Motor neuron (in vitro differentiated cells): ENCODE results near the gene LCMT1. TPM values are rescaled to one million over a fixed set of nuclear protein-coding genes. Genes with fewer than 3 reads are reported as not detected.
"Not testable (repeated sequence)": the region's sequence is repeated elsewhere in the genome, so short reads cannot be mapped to it uniquely, and the experiment has no call there.

Source experiments
- ATAC-seq, 8 experiments: fragments of 200-7000 bp; cut with Tn5 transposase; replicated peaks in 6 of 8; 2 replicates each; pipeline ENCODE4 v1.8.0; 2021; ENCODE audit warnings: mild to moderate bottlenecking in 8 of 8, moderate library complexity in 8 of 8
- H3K27ac ChIP-seq, 2 donors: fragments of 250-450 bp; sonication (Bioruptor Pico); 2 replicates each; pipeline ENCODE4 v1.9.0; 2021; ENCODE audit warnings: antibody characterized with exemption in 2 of 2, mild to moderate bottlenecking in 2 of 2, moderate library complexity in 1 of 2
- H3K4me1 ChIP-seq, 2 donors: fragments of 250-450 bp; sonication (Bioruptor Pico); replicated peaks in 1 of 2; 2 replicates each; pipeline ENCODE4 v1.6.1; 2021; ENCODE audit warnings: antibody characterized with exemption in 2 of 2, mild to moderate bottlenecking in 2 of 2, moderate library complexity in 1 of 2
- H3K4me3 ChIP-seq, 5 donors: fragments of 250-450 bp; sonication (Bioruptor Pico); 2 replicates each; pipeline ENCODE4 v1.9.0; 2021; ENCODE audit warnings: antibody characterized with exemption in 5 of 5, mild to moderate bottlenecking in 5 of 5, moderate library complexity in 4 of 5
- WGBS, 10 experiments: fragments of 450-650 bp; shearing (Covaris generic); methylation state at CpG; one replicate each; pipeline ENCODE4 v1.0.0; 2022; 5-methylcytosine and 5-hydroxymethylcytosine counted together
- in situ Hi-C, 9 experiments: fragments of 400-800 bp; cut with MboI; loops; one replicate each; pipeline ENCODE4 v1.15.0; 2021; ENCODE audit warnings: low sequenced_read_pairs in 9 of 9, low pct_unique_long_range_greater_than_20kb in 2 of 9; ENCODE audit not compliant: unreplicated experiment in 9 of 9
- total RNA-seq, 8 experiments: library from RNA; unstranded; fragments of 300-600 nt; gene quantifications; 2 replicates each; pipeline versions ENCODE4 v1.2.3 to v1.2.4, GENCODE V29; 2022

LCMT1 gene
- total RNA-seq, 8 experiments from 2014 or later: 24.0 to 82.2 (median 50.6) TPM

- Histone ChIP-seq H3K4me3 (no peak overlapping the region), H3K4me1 (no peaks in the 10 kb centered on the region), H3K27ac (no peak overlapping the region)
- peak in 2 of 8 experiments; percentile 42 to 95 for ATAC-seq
- in situ Hi-C loops: no loop called here
- WGBS, 10 experiments: 36 to 97% (median 80%) methylated on average over 1 to 5 of the region's 5 CpGs; no CpG with 5 or more reads in 4 of the 10 experiments
Measured at GRCh38 chr16:25161753-25162367, 50.3 kb downstream of the LCMT1 start.

GRCh38 chr16:25163683-25164082, 52.1 kb downstream of the LCMT1 start:
- no peak overlapping the region for H3K4me3 ChIP-seq
- 89 to 100% (median 100%) methylated on average over 1 of the region's 1 CpG; no CpG with 5 or more reads in 5 of the 10 experiments for WGBS, 10 experiments
- no peak for ATAC-seq
- H3K4me1 ChIP-seq: no peaks in the 10 kb centered on the region
- in situ Hi-C loops: no loop called here
- no peak overlapping the region for H3K27ac ChIP-seq

- ATAC-seq: peak in 1 of 8 experiments; percentile 25
- in situ Hi-C loops: no loop called here
- Histone ChIP-seq H3K27ac (no peak overlapping the region), H3K4me3 (no peak overlapping the region), H3K4me1 (no peaks in the 10 kb centered on the region)
- 0 to 92% (median 74%) methylated on average over 1 to 5 of the region's 5 CpGs; no CpG with 5 or more reads in 2 of the 10 experiments for WGBS, 10 experiments
Measured at GRCh38 chr16:25165284-25165683, 53.7 kb downstream of the LCMT1 start.

- H3K4me1 ChIP-seq, in situ Hi-C loops, ATAC-seq, H3K4me3 ChIP-seq, H3K27ac ChIP-seq: not testable (repeated sequence)
- WGBS, 10 experiments: 60 to 100% (median 97%) methylated on average over 1 to 7 of the region's 9 CpGs; no CpG with 5 or more reads in 6 of the 10 experiments
Measured at GRCh38 chr16:25167920-25168319, 56.4 kb downstream of the LCMT1 start.

GRCh38 chr16:25171390-25171789, 59.8 kb downstream of the LCMT1 start:
- no peak overlapping the region for H3K4me3 ChIP-seq
- 91 to 100% (median 96%) methylated on average over 3 to 5 of the region's 5 CpGs; no CpG with 5 or more reads in 3 of the 10 experiments for WGBS, 10 experiments
- H3K4me1 ChIP-seq: no peaks in the 10 kb centered on the region
- ATAC-seq: no peak
- H3K27ac ChIP-seq: no peak overlapping the region
- in situ Hi-C loops: no loop called here

- WGBS, 10 experiments: 80 to 98% (median 86%) methylated on average over 1 to 6 of the region's 8 CpGs; no CpG with 5 or more reads in 3 of the 10 experiments
- in situ Hi-C loops: no loop called here
- H3K4me1 ChIP-seq: no peaks in the 10 kb centered on the region
- peak in 1 of 8 experiments; percentile 49 for ATAC-seq
- H3K4me3 ChIP-seq: no peak overlapping the region
- no peak overlapping the region for H3K27ac ChIP-seq
Measured at GRCh38 chr16:25172831-25173230, 61.3 kb downstream of the LCMT1 start.

- WGBS, 10 experiments: 25 to 100% (median 88%) methylated on average over 2 of the region's 2 CpGs; no CpG with 5 or more reads in 2 of the 10 experiments
- H3K4me3 ChIP-seq: no peak overlapping the region
Measured at GRCh38 chr16:25174285-25174684, 62.7 kb downstream of the LCMT1 start.

GRCh38 chr16:25176136-25176535, 64.6 kb downstream of the LCMT1 start:
- 77 to 100% (median 100%) methylated on average over 1 to 6 of the region's 7 CpGs; no CpG with 5 or more reads in 1 of the 10 experiments for WGBS, 10 experiments
- no peak overlapping the region for H3K27ac ChIP-seq

More at GRCh38 chr16:25174285-25174684, 62.7 kb downstream of the LCMT1 start:
- Histone ChIP-seq H3K27ac (no peak overlapping the region), H3K4me1 (no peaks in the 10 kb centered on the region)
- peak in 1 of 8 experiments; percentile 14 for ATAC-seq
- in situ Hi-C loops: no loop called here

GRCh38 chr16:25177512-25177830, 65.9 kb downstream of the LCMT1 start:
- H3K27ac ChIP-seq: no peak overlapping the region
- 20 to 100% (median 67%) methylated on average over 1 to 3 of the region's 3 CpGs; no CpG with 5 or more reads in 3 of the 10 experiments for WGBS, 10 experiments
- no peaks in the 10 kb centered on the region for H3K4me1 ChIP-seq
- H3K4me3 ChIP-seq: no peak overlapping the region
- in situ Hi-C loops: no loop called here
- ATAC-seq: no peak

More at GRCh38 chr16:25176136-25176535, 64.6 kb downstream of the LCMT1 start:
- in situ Hi-C loops: no loop called here
- Histone ChIP-seq H3K4me3 (no peak overlapping the region), H3K4me1 (no peaks in the 10 kb centered on the region)
- ATAC-seq: no peak

- H3K27ac ChIP-seq: no peak overlapping the region
- H3K4me1 ChIP-seq: no peaks in the 10 kb centered on the region
- in situ Hi-C loops: no loop called here
- WGBS, 10 experiments: 81 to 95% (median 85%) methylated on average over 2 to 6 of the region's 20 CpGs; no CpG with 5 or more reads in 5 of the 10 experiments
- H3K4me3 ChIP-seq: no peak overlapping the region
- peak in 6 of 8 experiments; percentile 17 to 56 (median 30) for ATAC-seq
Measured at GRCh38 chr16:25177831-25178688, 66.5 kb downstream of the LCMT1 start.

- in situ Hi-C loops, H3K4me1 ChIP-seq, H3K4me3 ChIP-seq, H3K27ac ChIP-seq, ATAC-seq: not testable (repeated sequence)
- 80 to 100% (median 89%) methylated on average over 1 to 6 of the region's 6 CpGs for WGBS, 10 experiments
Measured at GRCh38 chr16:25181236-25181635, 69.7 kb downstream of the LCMT1 start.

GRCh38 chr16:25184771-25185170, 73.2 kb downstream of the LCMT1 start:
- H3K4me3 ChIP-seq: no peak overlapping the region
- ATAC-seq: no peak
- no peak overlapping the region for H3K27ac ChIP-seq
- no peaks in the 10 kb centered on the region for H3K4me1 ChIP-seq
- in situ Hi-C loops: no loop called here
- WGBS, 10 experiments: 8 to 72% (median 48%) methylated on average over 1 to 3 of the region's 3 CpGs; no CpG with 5 or more reads in 1 of the 10 experiments

GRCh38 chr16:25187491-25187795, 75.9 kb downstream of the LCMT1 start:
- Histone ChIP-seq H3K4me3 (no peak overlapping the region), H3K4me1 (no peaks in the 10 kb centered on the region), H3K27ac (no peak overlapping the region)
- ATAC-seq: no peak
- in situ Hi-C loops: no loop called here
- 67 to 100% (median 83%) methylated on average over 1 to 3 of the region's 3 CpGs; no CpG with 5 or more reads in 2 of the 10 experiments for WGBS, 10 experiments
